ENCODE data around the gene PPP1R9A. TPM values are rescaled to one million over a fixed set of nuclear protein-coding genes. Genes with fewer than 3 reads are reported as not detected.

PPP1R9A gene
- total RNA-seq, 4 donors from 2014 or later = 8.2 to 18.1 (median 10.0) TPM

DNA sequence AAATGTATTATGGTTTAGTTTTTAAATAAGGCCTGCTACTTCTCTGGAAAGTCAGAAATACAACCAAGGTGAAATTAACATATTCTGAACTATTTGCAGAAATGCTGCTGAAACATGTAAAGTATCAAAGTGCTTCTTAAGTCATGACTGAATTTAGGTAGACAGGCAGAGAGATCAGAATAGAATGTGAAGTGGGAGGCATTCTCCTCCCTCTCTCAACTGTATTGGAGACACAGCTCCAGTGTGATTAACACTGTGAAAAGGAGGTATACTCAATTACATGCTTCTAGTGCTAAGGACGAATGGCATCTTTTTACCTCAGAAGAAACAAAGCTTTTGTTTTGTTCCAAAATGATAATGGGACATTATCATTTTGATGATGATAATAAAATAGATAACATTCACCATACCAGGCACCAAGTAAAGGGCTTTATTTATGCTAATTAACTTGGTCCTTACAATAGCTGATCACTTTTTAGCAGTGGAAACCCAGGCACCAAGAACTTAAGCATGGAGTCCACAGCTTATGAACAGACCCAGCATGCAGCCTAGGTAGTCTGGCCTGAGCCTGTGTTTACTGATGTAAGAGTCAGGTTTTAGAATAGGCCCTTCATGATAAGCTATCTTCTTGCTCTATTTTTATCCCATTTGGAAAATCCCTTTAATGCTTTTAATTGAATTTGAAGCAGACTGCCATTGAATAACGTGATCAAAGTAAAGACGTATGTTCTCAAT, 26.0 kb downstream of the PPP1R9A start:
- TF ChIP-seq, protein P1, sequence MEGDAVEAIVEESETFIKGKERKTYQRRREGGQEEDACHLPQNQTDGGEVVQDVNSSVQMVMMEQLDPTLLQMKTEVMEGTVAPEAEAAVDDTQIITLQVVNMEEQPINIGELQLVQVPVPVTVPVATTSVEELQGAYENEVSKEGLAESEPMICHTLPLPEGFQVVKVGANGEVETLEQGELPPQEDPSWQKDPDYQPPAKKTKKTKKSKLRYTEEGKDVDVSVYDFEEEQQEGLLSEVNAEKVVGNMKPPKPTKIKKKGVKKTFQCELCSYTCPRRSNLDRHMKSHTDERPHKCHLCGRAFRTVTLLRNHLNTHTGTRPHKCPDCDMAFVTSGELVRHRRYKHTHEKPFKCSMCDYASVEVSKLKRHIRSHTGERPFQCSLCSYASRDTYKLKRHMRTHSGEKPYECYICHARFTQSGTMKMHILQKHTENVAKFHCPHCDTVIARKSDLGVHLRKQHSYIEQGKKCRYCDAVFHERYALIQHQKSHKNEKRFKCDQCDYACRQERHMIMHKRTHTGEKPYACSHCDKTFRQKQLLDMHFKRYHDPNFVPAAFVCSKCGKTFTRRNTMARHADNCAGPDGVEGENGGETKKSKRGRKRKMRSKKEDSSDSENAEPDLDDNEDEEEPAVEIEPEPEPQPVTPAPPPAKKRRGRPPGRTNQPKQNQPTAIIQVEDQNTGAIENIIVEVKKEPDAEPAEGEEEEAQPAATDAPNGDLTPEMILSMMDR (IDR thresholded peaks at IDR 0.05; ENCODE audit: low read depth) = no peak

DNA sequence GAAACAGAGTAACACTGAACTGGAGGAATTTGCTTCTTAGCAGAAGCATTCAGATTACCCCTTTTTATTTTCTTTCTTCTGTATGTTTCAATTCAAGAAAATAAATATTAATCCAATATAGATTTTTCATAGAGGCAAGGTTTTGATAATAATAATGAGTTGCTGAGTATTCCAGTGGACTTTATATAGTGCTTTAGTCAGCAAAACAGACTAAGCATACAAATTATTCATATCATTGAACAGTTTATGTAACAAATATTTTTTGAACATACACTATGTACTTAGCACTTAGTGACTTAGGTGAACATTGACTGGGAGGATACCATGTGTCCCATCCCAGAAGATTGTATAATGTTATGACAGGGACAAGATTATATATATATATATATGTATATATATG, 32.0 kb downstream of the PPP1R9A start:
- TF ChIP-seq, protein P1 (IDR thresholded peaks at IDR 0.05; ENCODE audit: low read depth) = no peak

DNA sequence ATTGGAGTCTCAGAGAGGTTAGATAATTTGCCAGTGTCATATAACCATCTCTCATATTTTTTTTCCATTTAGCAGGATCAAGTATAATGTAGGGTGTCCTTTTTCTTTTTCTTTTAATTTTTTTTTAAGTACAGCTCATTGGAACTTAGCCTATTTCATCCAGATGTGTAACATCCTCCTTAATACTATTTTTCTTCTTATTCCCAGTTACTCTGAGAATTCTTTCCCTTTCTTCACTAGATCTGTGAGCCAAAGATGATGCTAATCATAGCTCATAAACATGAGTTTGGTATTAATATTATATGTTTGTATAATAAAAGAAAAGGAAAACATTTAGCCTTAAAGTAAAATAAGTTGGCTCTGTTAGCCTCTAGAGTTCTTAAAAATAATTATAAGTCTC, 32.8 kb downstream of the PPP1R9A start:
- TF ChIP-seq, protein P1 (IDR thresholded peaks at IDR 0.05; ENCODE audit: low read depth) = no peak

DNA sequence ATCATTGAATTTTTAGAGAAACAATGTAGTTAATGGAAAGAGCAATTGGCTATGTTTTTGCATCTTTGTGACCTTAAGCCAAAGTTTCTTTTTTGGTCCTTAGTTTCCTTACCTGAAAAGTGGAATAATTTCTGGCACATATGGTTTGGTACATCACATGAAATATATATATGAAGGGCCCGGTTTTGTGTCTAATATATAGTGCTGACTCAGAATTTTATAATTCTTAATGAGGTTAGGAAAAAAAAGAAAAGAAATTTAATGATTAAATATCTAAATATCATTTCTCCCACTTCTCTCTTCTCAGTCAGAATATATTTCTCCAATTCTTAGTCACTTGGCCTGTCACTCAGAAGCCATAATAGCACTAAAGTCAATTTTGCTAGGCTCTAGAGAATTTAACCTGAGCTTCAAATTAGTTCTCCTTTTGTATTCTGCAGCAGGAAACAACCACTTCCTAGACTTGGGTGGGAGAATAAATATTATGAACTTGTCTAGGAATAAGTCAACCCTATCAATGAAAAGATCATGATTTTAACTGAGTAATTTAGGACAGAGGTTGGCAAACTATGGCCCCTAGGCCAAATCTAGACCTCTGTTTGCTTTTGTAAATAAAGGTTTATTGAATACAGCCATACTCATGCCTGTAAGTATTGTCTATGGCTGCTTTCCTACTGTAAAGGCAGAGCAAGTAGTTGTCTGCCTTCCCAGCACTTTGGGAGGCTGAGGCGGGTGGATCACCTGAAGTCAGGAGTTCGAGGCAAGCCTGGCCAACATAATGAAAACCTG, 34.6 kb downstream of the PPP1R9A start:
- TF ChIP-seq, protein P1 (IDR thresholded peaks at IDR 0.05; ENCODE audit: low read depth) = no peak

DNA sequence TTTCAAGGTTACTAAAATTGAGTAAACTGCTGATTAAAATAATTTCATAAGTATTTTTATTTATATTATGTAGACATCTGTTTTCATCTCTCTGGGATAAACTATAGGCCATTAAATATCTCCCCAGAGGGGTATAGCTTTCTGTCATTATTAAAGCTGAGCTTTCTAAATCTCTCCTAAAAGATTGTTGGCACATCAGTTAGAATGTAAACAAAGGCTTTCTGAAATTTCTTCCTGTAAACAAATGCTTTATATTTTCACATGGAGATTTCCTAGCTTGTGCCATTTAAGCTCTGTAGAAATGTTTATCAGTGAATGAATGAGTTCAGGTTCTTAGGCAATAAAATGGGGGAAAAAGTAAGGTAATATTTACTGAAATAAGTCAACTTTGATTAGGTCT, 35.7 kb downstream of the PPP1R9A start:
- TF ChIP-seq, protein P1 (IDR thresholded peaks at IDR 0.05; ENCODE audit: low read depth) = no peak

DNA sequence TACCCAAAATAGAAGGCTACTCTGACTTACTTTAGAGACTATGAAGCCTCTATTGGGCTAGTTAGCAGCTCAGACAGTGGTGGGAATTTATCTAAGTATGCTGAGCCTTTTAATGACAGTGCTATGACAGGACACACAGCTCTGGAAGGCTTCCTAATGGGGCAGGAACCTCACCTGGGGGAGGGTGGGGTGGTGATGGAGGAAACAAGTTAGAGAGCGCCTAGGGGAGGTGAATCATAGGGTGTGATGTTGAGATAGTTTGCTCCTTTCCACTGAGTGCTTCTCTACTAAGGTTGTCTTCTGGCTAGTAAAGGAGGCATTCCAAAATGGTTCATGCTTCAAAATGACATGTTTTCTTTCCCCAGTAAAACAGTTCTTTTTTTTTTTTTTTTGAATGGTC, 42.1 kb downstream of the PPP1R9A start:
- TF ChIP-seq, protein P1 (IDR thresholded peaks at IDR 0.05; ENCODE audit: low read depth) = no peak

DNA sequence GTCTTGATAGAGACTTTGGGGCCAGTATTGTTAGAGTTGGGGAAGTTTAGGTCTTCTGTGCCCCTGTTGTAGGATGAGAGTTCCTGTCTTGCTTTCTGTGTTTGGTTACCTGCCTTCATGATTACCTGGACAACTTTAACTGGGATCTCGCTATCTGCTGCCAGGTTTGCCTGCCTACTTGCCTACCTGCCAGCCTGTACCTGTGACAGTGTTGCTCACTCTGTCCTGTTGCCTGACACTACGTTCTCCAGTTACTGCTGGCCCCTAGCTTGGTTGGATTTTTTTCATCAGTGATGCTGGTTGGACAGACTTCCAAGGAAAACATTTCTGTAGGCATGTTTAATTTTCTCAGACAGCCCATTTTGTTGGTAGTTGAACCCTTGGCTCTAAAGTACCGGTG, 48.4 kb downstream of the PPP1R9A start:
- TF ChIP-seq, protein P1 (IDR thresholded peaks at IDR 0.05; ENCODE audit: low read depth) = no peak
